ENCODE measurements around the gene OSBPL3.

DNA sequence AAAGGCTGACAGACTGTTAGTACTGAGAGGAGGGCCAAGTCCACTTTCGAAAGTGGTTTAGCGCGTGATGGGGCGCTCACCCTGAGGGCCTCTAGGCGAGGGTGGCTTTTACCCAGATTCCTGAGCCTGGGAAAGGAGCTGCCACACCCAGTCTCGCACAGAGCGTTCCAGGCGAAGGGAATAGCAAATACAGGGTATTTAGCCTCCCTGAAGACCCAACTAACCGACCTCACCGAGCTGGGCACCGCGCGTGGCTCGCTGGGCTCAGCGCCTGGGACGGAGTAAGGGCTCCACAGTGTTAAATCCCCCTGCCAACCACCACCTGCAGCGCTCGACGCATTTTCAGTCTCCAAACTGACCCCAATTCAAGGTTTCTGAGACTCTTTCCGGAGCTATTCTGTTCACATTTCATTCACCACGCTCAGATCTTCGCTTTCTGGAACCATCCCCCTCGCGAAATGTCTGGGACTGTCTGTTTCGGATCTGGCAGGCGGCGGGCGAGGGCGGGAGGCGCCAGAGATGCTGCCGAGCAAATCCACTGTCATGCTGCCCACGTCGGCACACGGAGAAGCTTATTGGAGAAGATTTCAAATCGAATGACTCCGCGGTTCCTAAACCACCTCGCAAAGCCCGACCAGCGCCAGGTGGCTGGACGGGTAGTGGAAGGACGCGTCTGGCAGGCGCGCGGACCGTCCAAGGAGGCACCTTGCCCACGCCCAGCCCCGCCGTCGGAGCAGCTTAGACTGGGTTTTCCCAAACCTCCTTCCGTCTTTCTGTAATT is 1.4 kb upstream of the OSBPL3 start:
- TF ChIP-seq, protein P1, sequence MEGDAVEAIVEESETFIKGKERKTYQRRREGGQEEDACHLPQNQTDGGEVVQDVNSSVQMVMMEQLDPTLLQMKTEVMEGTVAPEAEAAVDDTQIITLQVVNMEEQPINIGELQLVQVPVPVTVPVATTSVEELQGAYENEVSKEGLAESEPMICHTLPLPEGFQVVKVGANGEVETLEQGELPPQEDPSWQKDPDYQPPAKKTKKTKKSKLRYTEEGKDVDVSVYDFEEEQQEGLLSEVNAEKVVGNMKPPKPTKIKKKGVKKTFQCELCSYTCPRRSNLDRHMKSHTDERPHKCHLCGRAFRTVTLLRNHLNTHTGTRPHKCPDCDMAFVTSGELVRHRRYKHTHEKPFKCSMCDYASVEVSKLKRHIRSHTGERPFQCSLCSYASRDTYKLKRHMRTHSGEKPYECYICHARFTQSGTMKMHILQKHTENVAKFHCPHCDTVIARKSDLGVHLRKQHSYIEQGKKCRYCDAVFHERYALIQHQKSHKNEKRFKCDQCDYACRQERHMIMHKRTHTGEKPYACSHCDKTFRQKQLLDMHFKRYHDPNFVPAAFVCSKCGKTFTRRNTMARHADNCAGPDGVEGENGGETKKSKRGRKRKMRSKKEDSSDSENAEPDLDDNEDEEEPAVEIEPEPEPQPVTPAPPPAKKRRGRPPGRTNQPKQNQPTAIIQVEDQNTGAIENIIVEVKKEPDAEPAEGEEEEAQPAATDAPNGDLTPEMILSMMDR (IDR thresholded peaks at IDR 0.05), result no peak
- TF ChIP-seq EZH2 (IDR thresholded peaks at IDR 0.05; ENCODE audit: borderline replicate concordance, insufficient read depth, low read depth, low read length, poor library complexity, severe bottlenecking), result no peak

Data from B cell (primary cell).